ENCODE results near the gene FKBP9. TPM values are rescaled to one million over a fixed set of nuclear protein-coding genes. Genes with fewer than 3 reads are reported as not detected.

The FKBP9 gene
- total RNA-seq, 1 experiment from 2014 or later = 11.1 TPM

- no peak overlapping the region for H3K9ac ChIP-seq (ENCODE audit: extremely low read depth, insufficient read length, low read length)
- no peak overlapping the region for H3K23ac ChIP-seq (ENCODE audit: insufficient read length, low read depth, low read length)
- no peaks in the 10 kb centered on the region for H3K79me2 ChIP-seq (ENCODE audit: insufficient read depth, low read length)
- H3K27ac Mint-ChIP-seq = no peak overlapping the region
- no peak overlapping the region for H3K18ac ChIP-seq (ENCODE audit: insufficient read length, low read depth, low read length)
- no peak overlapping the region for H3K56ac ChIP-seq (ENCODE audit: insufficient read length, low read depth, low read length)
- H3K9me3 Mint-ChIP-seq = no peaks in the 10 kb centered on the region
- H2BK120ac ChIP-seq (ENCODE audit: low read depth, low read length, poor library complexity, severe bottlenecking) = no peak overlapping the region
- H4K5ac ChIP-seq (ENCODE audit: insufficient read length, low read depth, low read length) = no peak overlapping the region
- no peak overlapping the region for H2AFZ ChIP-seq (ENCODE audit: low read length)
- WGBS (ENCODE audit: extremely low coverage, insufficient read length, low lambda C conversion rate) = no CpG with 5 or more reads among the region's 2 CpGs
- H3K27me3 Mint-ChIP-seq (ENCODE audit: low read depth) = peaks cover 98% of the 10 kb centered on the region
- no peaks in the 10 kb centered on the region for H3K79me1 ChIP-seq (ENCODE audit: insufficient read depth, low read depth, low read length, poor library complexity, severe bottlenecking)
- H3K23me2 ChIP-seq (ENCODE audit: insufficient read length, low read depth, low read length, poor library complexity, severe bottlenecking) = no peaks in the 10 kb centered on the region
- no peak overlapping the region for H4K91ac ChIP-seq (ENCODE audit: insufficient read length, low read depth, low read length)
- no peaks in the 10 kb centered on the region for H3K36me3 Mint-ChIP-seq (ENCODE audit: insufficient read depth in 1 of 3, low read depth in 3 of 3)
- no peak overlapping the region for H2BK12ac ChIP-seq (ENCODE audit: insufficient read length, low read depth, low read length)
- no peak overlapping the region for H3K27ac ChIP-seq (ENCODE audit: insufficient read length, low read depth, low read length)
- no peak overlapping the region for H2BK20ac ChIP-seq (ENCODE audit: low read depth, low read length, poor library complexity, severe bottlenecking)
- H4K20me1 ChIP-seq (ENCODE audit: control insufficient read depth, insufficient read depth, insufficient read length) = no peaks in the 10 kb centered on the region
- no peak for DNase-seq
- no peak overlapping the region for H4K8ac ChIP-seq (replicated peaks; ENCODE audit: insufficient read length, low read depth, low read length)
- H3K4me3 Mint-ChIP-seq = no peak overlapping the region
- no peak overlapping the region for H2AK5ac ChIP-seq (ENCODE audit: insufficient read length, low read length)
- no peak overlapping the region for H3K4ac ChIP-seq (ENCODE audit: low read depth, low read length)
- H2BK5ac ChIP-seq (ENCODE audit: insufficient read length, low read length) = no peak overlapping the region
- no peak for TF ChIP-seq CTCF (conservative IDR thresholded peaks at IDR 0.05)
- no peak overlapping the region for H3T11ph ChIP-seq (ENCODE audit: low read length)
- no peaks in the 10 kb centered on the region for H3K4me1 ChIP-seq (ENCODE audit: insufficient read depth, low read length)
- H3K14ac ChIP-seq (ENCODE audit: insufficient read depth, low read length) = no peak overlapping the region
- no peak overlapping the region for H2BK15ac ChIP-seq (ENCODE audit: low read depth, low read length)
- no peak overlapping the region for H3K4me2 ChIP-seq (ENCODE audit: insufficient read depth, insufficient read length, low read length)
- H3K9me3 ChIP-seq (ENCODE audit: control insufficient read depth, low read depth, low read length) = no peaks in the 10 kb centered on the region
- H3K4me1 Mint-ChIP-seq = no peaks in the 10 kb centered on the region
- peaks cover 2% of the 10 kb centered on the region; the same call in 1 of the 2 replicates for H3K27me3 ChIP-seq (ENCODE audit: insufficient read depth, low read length)
Measured at GRCh38 chr7:32928785-32929298, 28.4 kb upstream of the FKBP9 start.

All from H9 (cell line).